CD4-positive, alpha-beta T cell treated with Interleukin-17A for 4 hours (primary cell): ENCODE data around the gene WDR86.
A peak's percentile ranks its signal among the peaks of the same experiment; 100 is the strongest.

Experiments
- DNase-seq: peaks from one replicate; pipeline ENCODE4 v3.0.0-alpha.2; 2020; ENCODE audit warnings: mixed read lengths

WDR86 gene

GRCh38 chr7:151439855-151440798, 30.3 kb upstream of the WDR86 start, which contains the start of gene CRYGN:
CRYGN (minus strand) TSS chr7:151440141; CDS start chr7:151439917, 224 bp downstream.
- DNase-seq, result peak; percentile 53

- no peak for DNase-seq
These were observed 29.2 kb upstream of the WDR86 start for GRCh38 chr7:151438864-151439601.

GRCh38 chr7:151437866-151438516, 28.2 kb upstream of the WDR86 start:
- no peak for DNase-seq

GRCh38 chr7:151437159-151437553, 27.3 kb upstream of the WDR86 start:
- no peak for DNase-seq

- DNase-seq, result no peak
These were observed 26.8 kb upstream of the WDR86 start for GRCh38 chr7:151436446-151437158.

- DNase-seq, result no peak
These were observed 26.1 kb upstream of the WDR86 start for GRCh38 chr7:151435971-151436370.

GRCh38 chr7:151435103-151435916, 25.5 kb upstream of the WDR86 start:
- no peak for DNase-seq

GRCh38 chr7:151434549-151434948, 24.7 kb upstream of the WDR86 start:
- DNase-seq, result no peak

- no peak for DNase-seq
These were observed 24.0 kb upstream of the WDR86 start for GRCh38 chr7:151433721-151434400.

- peak; percentile 57 for DNase-seq
These were observed 23.1 kb upstream of the WDR86 start for GRCh38 chr7:151432658-151433521.

GRCh38 chr7:151431768-151432311, 22.0 kb upstream of the WDR86 start:
- no peak for DNase-seq

- no peak for DNase-seq
These were observed 21.5 kb upstream of the WDR86 start for GRCh38 chr7:151431281-151431767.

- no peak for DNase-seq
These were observed 20.8 kb upstream of the WDR86 start for GRCh38 chr7:151430391-151431205.

- DNase-seq, result peak; percentile 70
These were observed 19.9 kb upstream of the WDR86 start for GRCh38 chr7:151429560-151430331.

- no peak for DNase-seq
These were observed 19.4 kb upstream of the WDR86 start for GRCh38 chr7:151429237-151429559.

- DNase-seq, result no peak
These were observed 18.8 kb upstream of the WDR86 start for GRCh38 chr7:151428378-151429236.
